Keratinocyte (primary cell): Measurements from ENCODE around the gene CCRL2. TPM values are rescaled to one million over a fixed set of nuclear protein-coding genes. Genes with fewer than 3 reads are reported as not detected.

Experiments
- DNase-seq: peaks from one replicate; pipeline ENCODE4 v3.0.0-alpha.2; 2011; ENCODE audit warnings: low read depth, missing footprints, low spot score
- FAIRE-seq: peaks from 2 replicates; lab custom pipeline; 2011; peaks lifted over from hg19 to GRCh38; lab: Jason Lieb, UNC
- H2AFZ ChIP-seq: 2 replicates; pipeline ENCODE4 v1.6.0; 2012; ENCODE audit warnings: low read length, control low read depth, inconsistent platforms; ENCODE audit not compliant: control insufficient read depth
- H3K27ac ChIP-seq: 2 replicates; pipeline ENCODE4 v1.5.1; 2011; ENCODE audit warnings: low read length; ENCODE audit not compliant: control insufficient read depth, insufficient read depth
- H3K27me3 ChIP-seq: 3 replicates; pipeline ENCODE4 v1.6.0; 2011; ENCODE audit warnings: low read length; ENCODE audit not compliant: control insufficient read depth, insufficient read depth; ENCODE audit errors: extremely low read depth
- H3K36me3 ChIP-seq, 2 experiments: 2 replicates in 1 of 2; 3 replicates in 1 of 2; pipeline ENCODE4 v1.5.1; 2011; ENCODE audit warnings: low read length in 2 of 2, mild to moderate bottlenecking in 1 of 2; ENCODE audit not compliant: control insufficient read depth in 2 of 2, insufficient read depth in 2 of 2; ENCODE audit errors: extremely low read depth in 1 of 2
- H3K4me1 ChIP-seq: 3 replicates; pipeline ENCODE4 v1.5.1; 2011; ENCODE audit warnings: low read length; ENCODE audit not compliant: control insufficient read depth, insufficient read depth; ENCODE audit errors: extremely low read depth
- H3K4me2 ChIP-seq: 3 replicates; pipeline ENCODE4 v1.6.0; 2011; ENCODE audit warnings: low read depth, low read length; ENCODE audit not compliant: control insufficient read depth, insufficient read depth; ENCODE audit errors: extremely low read depth
- H3K4me3 ChIP-seq, 3 experiments: fragments of 200-600 bp in 1 of 3; sonication (generic) in 1 of 3; 2 replicates in 2 of 3; 3 replicates in 1 of 3; pipeline ENCODE4 v1.5.1; 2011 to 2016; ENCODE audit warnings: low read length in 3 of 3, mild to moderate bottlenecking in 3 of 3, control low read depth in 2 of 3, inconsistent platforms in 1 of 3, low read depth in 1 of 3, mixed read lengths in 1 of 3, mixed run types in 1 of 3, moderate library complexity in 1 of 3; ENCODE audit not compliant: control insufficient read depth in 2 of 3, insufficient read depth in 2 of 3; ENCODE audit errors: extremely low read depth in 1 of 3
- H3K79me2 ChIP-seq: 2 replicates; pipeline ENCODE4 v1.6.0; 2012; ENCODE audit warnings: low read length; ENCODE audit not compliant: control insufficient read depth, insufficient read depth
- H3K9ac ChIP-seq: 3 replicates; pipeline ENCODE4 v1.6.0; 2011; ENCODE audit warnings: low read length; ENCODE audit not compliant: control insufficient read depth, insufficient read depth; ENCODE audit errors: extremely low read depth
- H3K9me1 ChIP-seq: 3 replicates; pipeline ENCODE4 v1.6.0; 2011; ENCODE audit warnings: low read length; ENCODE audit not compliant: control insufficient read depth, insufficient read depth; ENCODE audit errors: extremely low read depth
- H3K9me3 ChIP-seq: 2 replicates; pipeline ENCODE4 v1.5.1; 2012; ENCODE audit warnings: low read depth, low read length; ENCODE audit not compliant: control insufficient read depth
- H4K20me1 ChIP-seq: 3 replicates; pipeline ENCODE4 v1.6.0; 2011; ENCODE audit warnings: low read length; ENCODE audit not compliant: control insufficient read depth, insufficient read depth; ENCODE audit errors: extremely low read depth
- EZH2 ChIP-seq: IDR thresholded peaks from one replicate; pipeline ENCODE4 v1.6.1; 2012; ENCODE audit warnings: inconsistent platforms, mild to moderate bottlenecking, low read length, moderate library complexity
- dilution Hi-C: fragments of 300-500 bp; cut with MboI; formaldehyde crosslinking; loops from one replicate; pipeline ENCODE4 v1.7.0; 2020; ENCODE audit warnings: low sequenced_read_pairs; ENCODE audit not compliant: extremely low pct_ligation_motif_present
- polyA plus RNA-seq, 5 experiments: library from polyadenylated mRNA; depleted of rRNA in 3 of 5; stranded (reverse) in 3 of 5; stranded (forward) in 1 of 5; unstranded in 1 of 5; fragments of >200 nt; gene quantifications; 1 replicate in 1 of 5; 2 replicates in 3 of 5; 3 replicates in 1 of 5; pipeline versions ENCODE4 v1.2.1 to v1.2.3, GENCODE V29; 2011 to 2012; ENCODE audit warnings: missing spikeins in 2 of 5, low read depth in 1 of 5, low replicate concordance in 1 of 5
- TF ChIP-seq, protein P1 (sequence below), 3 experiments: IDR thresholded peaks in 1 of 3; conservative IDR thresholded peaks in 1 of 3; optimal IDR thresholded peaks in 1 of 3; 2 replicates in 2 of 3; 3 replicates in 1 of 3; pipeline versions ENCODE3 to v1.5.1; 2011; ENCODE audit warnings: low read length in 3 of 3, mild to moderate bottlenecking in 3 of 3, moderate library complexity in 2 of 3, control low read depth in 1 of 3, inconsistent platforms in 1 of 3; ENCODE audit not compliant: insufficient read depth in 2 of 3; ENCODE audit errors: extremely low read depth in 1 of 3

Gene CCRL2
- polyA plus RNA-seq, 1 donor (not counting 4 experiments of a cell fraction or from before 2014, with no cell fraction given), result not detected

DNA sequence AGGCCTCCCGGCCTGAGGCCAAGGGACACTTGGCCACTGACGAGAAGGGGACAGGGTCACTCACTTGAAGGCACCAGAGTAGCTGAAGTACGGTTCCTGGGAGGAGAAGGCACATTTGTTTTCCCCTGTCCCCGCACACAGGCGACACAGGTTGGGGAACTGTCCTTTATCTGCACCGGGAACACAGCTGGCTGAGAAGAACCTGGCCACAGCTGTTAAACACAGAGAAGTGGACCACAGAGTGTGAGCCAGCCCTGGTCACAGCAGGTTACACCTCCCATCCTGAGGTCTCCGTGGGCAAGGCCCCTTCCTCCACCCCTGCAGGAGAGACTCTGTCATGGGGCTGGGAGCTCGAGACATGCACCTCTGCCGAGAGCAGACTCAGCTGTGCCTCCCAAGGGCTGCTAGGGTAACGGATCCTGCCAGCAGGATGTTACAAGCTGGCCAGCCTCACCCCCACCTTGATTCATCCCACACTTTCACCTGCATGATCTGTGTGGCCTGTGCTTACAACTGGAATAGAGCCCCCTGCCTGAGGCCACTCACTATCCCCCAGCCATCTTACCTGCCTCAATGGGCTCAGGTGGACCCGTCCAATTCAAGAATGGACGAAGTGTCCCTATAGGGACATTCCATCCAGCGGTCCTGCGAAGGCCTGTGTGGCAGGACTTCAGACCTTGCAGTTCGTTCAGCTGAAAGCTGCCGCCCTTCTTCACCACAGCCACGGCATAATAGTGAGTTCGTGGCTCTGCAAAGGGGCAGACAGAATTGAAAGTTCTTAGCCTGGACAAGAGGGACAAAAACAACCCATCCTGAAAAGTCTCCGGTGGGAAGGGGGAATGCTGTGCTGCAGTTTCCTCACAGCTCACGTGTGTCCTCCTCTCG, 48.4 kb downstream of the CCRL2 start:
- Histone ChIP-seq H3K9me1 (no peaks in the 10 kb centered on the region), H3K9ac (no peak overlapping the region), H3K4me1 (no peaks in the 10 kb centered on the region), H3K27me3 (peaks cover 30% of the 10 kb centered on the region), H3K36me3 (no peaks in the 10 kb centered on the region), H3K27ac (no peak overlapping the region), H2AFZ (no peak overlapping the region), H3K79me2 (no peaks in the 10 kb centered on the region), H3K4me3 (no peak overlapping the region), H4K20me1 (no peaks in the 10 kb centered on the region), H3K9me3 (no peaks in the 10 kb centered on the region), H3K4me2 (no peak overlapping the region)
- FAIRE-seq, result no peak
- no peak for DNase-seq
- TF ChIP-seq, protein P1, sequence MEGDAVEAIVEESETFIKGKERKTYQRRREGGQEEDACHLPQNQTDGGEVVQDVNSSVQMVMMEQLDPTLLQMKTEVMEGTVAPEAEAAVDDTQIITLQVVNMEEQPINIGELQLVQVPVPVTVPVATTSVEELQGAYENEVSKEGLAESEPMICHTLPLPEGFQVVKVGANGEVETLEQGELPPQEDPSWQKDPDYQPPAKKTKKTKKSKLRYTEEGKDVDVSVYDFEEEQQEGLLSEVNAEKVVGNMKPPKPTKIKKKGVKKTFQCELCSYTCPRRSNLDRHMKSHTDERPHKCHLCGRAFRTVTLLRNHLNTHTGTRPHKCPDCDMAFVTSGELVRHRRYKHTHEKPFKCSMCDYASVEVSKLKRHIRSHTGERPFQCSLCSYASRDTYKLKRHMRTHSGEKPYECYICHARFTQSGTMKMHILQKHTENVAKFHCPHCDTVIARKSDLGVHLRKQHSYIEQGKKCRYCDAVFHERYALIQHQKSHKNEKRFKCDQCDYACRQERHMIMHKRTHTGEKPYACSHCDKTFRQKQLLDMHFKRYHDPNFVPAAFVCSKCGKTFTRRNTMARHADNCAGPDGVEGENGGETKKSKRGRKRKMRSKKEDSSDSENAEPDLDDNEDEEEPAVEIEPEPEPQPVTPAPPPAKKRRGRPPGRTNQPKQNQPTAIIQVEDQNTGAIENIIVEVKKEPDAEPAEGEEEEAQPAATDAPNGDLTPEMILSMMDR (optimal IDR thresholded peaks at IDR 0.05 in 1 of 3, IDR thresholded peaks at IDR 0.05 in 1 of 3, conservative IDR thresholded peaks at IDR 0.05 in 1 of 3; ENCODE audit: extremely low read depth in 1 of 3, insufficient read depth in 2 of 3, low read length in 3 of 3), result no peak
- TF ChIP-seq EZH2, result no peak
- dilution Hi-C loops, result no loop called here

- H3K9me1 ChIP-seq, result no peaks in the 10 kb centered on the region
- H3K27ac ChIP-seq, result no peak overlapping the region
- H3K27me3 ChIP-seq, result peaks cover 27% of the 10 kb centered on the region
- TF ChIP-seq EZH2, result no peak
- TF ChIP-seq, protein P1 (optimal IDR thresholded peaks at IDR 0.05 in 1 of 3, IDR thresholded peaks at IDR 0.05 in 1 of 3, conservative IDR thresholded peaks at IDR 0.05 in 1 of 3; ENCODE audit: extremely low read depth in 1 of 3, insufficient read depth in 2 of 3, low read length in 3 of 3), result no peak
- dilution Hi-C loops, result no loop called here
- H2AFZ ChIP-seq, result no peak overlapping the region
- H3K4me3 ChIP-seq, result no peak overlapping the region
- no peaks in the 10 kb centered on the region for H4K20me1 ChIP-seq
- no peaks in the 10 kb centered on the region for H3K9me3 ChIP-seq
- no peaks in the 10 kb centered on the region for H3K79me2 ChIP-seq
- H3K36me3 ChIP-seq, result no peaks in the 10 kb centered on the region
- FAIRE-seq (no peak), DNase-seq (no peak)
- no peaks in the 10 kb centered on the region for H3K4me1 ChIP-seq
- H3K4me2 ChIP-seq, result no peak overlapping the region
- no peak overlapping the region for H3K9ac ChIP-seq
Measured at GRCh38 chr3:46456118-46456517, 49.1 kb downstream of the CCRL2 start.

Other genes with a start within 250 kb of the CCRL2 start
- gene CCR1, start 198.9 kb upstream of the CCRL2 start, polyA plus RNA-seq, result 0.03 TPM in 1 of 3 replicates, not detected in the others
- gene CCR3, start 164.8 kb upstream of the CCRL2 start, polyA plus RNA-seq, result 0.16 to 0.84 TPM (median 0.17 TPM) in 3 replicates
- 0.02 to 0.26 TPM (median 0.07 TPM) in 3 replicates for gene CCR2, start 53.1 kb upstream of the CCRL2 start, polyA plus RNA-seq
- 0.07 to 0.54 TPM (median 0.14 TPM) in 3 replicates for gene CCR5, start 36.3 kb upstream of the CCRL2 start, polyA plus RNA-seq
- gene LTF, start 57.6 kb downstream of the CCRL2 start, polyA plus RNA-seq, result 0.03 TPM in 1 of 3 replicates, not detected in the others
- not detected in 3 replicates for gene RTP3, start 90.7 kb downstream of the CCRL2 start, polyA plus RNA-seq
- gene LRRC2, start 159.0 kb downstream of the CCRL2 start, polyA plus RNA-seq, result 0.17 to 0.58 TPM (median 0.51 TPM) in 3 replicates
- gene FAM240A, start 205.3 kb downstream of the CCRL2 start, polyA plus RNA-seq, result not detected in 3 replicates